Body of pancreas (tissue), 4 donors: ENCODE data around the gene FIGN.

Source experiments
- POLR2A ChIP-seq, 3 donors: fragments of 450-650 bp; IDR thresholded peaks; one replicate each; pipeline ENCODE4 v1.6.1; 2016; ENCODE audit warnings: antibody characterized with exemption in 3 of 3, mild to moderate bottlenecking in 2 of 3
- TF ChIP-seq, protein P1 (sequence below), 7 experiments: fragments of 450-650 bp in 4 of 7; fragments of 200-600 bp in 3 of 7; sonication (generic) in 3 of 7; IDR thresholded peaks; one replicate each; pipeline ENCODE4 v1.5.1; 2016 to 2019; ENCODE audit warnings: antibody characterized with exemption in 7 of 7

DNA sequence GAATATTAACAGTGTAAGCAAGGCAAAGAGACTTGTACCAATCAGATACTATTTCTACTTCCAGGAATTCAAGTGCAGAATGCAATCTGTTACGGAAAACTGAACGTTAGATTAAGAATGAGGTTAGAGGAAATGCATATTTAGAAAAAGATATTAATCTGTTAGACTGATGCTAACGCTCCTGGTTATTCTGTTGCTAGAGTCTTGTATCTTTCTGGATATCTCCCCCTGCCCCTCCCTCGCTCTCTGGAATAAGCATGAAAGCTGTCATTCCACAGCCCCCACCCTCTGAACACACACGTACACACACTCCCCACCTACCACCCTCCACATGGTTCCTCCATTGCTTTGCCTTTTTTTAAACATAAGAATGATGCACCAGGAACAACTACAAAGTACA, 24.1 kb downstream of the FIGN start:
- TF ChIP-seq, protein P1, sequence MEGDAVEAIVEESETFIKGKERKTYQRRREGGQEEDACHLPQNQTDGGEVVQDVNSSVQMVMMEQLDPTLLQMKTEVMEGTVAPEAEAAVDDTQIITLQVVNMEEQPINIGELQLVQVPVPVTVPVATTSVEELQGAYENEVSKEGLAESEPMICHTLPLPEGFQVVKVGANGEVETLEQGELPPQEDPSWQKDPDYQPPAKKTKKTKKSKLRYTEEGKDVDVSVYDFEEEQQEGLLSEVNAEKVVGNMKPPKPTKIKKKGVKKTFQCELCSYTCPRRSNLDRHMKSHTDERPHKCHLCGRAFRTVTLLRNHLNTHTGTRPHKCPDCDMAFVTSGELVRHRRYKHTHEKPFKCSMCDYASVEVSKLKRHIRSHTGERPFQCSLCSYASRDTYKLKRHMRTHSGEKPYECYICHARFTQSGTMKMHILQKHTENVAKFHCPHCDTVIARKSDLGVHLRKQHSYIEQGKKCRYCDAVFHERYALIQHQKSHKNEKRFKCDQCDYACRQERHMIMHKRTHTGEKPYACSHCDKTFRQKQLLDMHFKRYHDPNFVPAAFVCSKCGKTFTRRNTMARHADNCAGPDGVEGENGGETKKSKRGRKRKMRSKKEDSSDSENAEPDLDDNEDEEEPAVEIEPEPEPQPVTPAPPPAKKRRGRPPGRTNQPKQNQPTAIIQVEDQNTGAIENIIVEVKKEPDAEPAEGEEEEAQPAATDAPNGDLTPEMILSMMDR (IDR thresholded peaks at IDR 0.05): no peak
- no peak for TF ChIP-seq POLR2A (IDR thresholded peaks at IDR 0.05)
